Coronary artery (tissue), 2 donors: ENCODE data around the gene NPC2.
A peak's percentile ranks its signal among the peaks of the same experiment; 100 is the strongest.
"Not testable (repeated sequence)": the region's sequence is repeated elsewhere in the genome, so short reads cannot be mapped to it uniquely, and the experiment has no call there.

Experiments
- DNase-seq: peaks from one replicate; pipeline ENCODE4 v3.0.0-alpha.2; 2017; ENCODE audit warnings: low spot score
- H3K27ac ChIP-seq, 2 donors: fragments of 200-600 bp; sonication (generic); one replicate each; pipeline ENCODE4 v1.5.1; 2016 to 2019
- H3K4me3 ChIP-seq: fragments of 200-600 bp; sonication (generic); 2 replicates; pipeline ENCODE4 v1.5.1; 2016; ENCODE audit warnings: mild to moderate bottlenecking, moderate library complexity
- CTCF ChIP-seq: fragments of 200-600 bp; sonication (generic); IDR thresholded peaks from one replicate; pipeline ENCODE4 v1.5.1; 2019; ENCODE audit warnings: antibody characterized with exemption

NPC2 gene

DNA sequence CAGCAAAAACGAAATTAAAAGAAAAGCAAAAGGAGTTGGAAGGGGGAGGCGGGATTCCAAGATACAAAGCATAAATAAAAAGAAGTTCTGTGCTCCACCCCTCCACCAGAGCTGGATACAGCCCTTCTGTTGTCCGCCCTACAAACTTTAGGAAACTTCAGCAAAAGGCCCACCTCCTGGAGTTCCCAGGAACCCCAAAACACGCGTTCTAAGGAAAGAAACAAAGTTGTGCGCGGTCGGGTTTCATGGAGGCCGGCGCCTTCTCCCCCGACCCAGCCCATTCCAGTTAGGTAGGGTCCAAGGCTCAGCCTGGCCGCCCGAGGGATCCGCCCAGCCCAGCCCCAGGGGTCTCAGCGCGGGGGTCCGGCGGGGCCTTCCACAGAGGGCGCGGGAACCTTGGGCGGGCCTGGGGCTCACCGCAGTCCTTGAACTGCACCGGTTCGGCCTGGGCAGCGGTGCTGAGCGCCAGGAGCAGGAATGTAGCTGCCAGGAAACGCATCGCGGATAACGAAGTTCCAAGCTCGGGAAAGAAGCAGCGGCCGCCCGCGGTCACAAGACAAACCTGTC is at the start of gene NPC2:
TSS of gene NPC2 (minus strand) at position 530 of the 567 bp plus-strand sequence. CDS start at position 499, 31 bp downstream.
- Histone ChIP-seq H3K27ac (peak within 1 kb of the TSS; percentile 96 to 98), H3K4me3 (peak within 1 kb of the TSS; percentile 78)
- no peak for TF ChIP-seq CTCF
- no peak for DNase-seq

GRCh38 chr14:74542056-74542685 is 49.1 kb upstream of the NPC2 start:
- TF ChIP-seq CTCF = no peak
- no peak overlapping the region for H3K4me3 ChIP-seq
- no peak overlapping the region for H3K27ac ChIP-seq
- no peak for DNase-seq

- Histone ChIP-seq H3K4me3 (no peak overlapping the region), H3K27ac (no peak overlapping the region)
- TF ChIP-seq CTCF = no peak
- no peak for DNase-seq
Measured at GRCh38 chr14:74541225-74541624, 48.1 kb upstream of the NPC2 start.

DNA sequence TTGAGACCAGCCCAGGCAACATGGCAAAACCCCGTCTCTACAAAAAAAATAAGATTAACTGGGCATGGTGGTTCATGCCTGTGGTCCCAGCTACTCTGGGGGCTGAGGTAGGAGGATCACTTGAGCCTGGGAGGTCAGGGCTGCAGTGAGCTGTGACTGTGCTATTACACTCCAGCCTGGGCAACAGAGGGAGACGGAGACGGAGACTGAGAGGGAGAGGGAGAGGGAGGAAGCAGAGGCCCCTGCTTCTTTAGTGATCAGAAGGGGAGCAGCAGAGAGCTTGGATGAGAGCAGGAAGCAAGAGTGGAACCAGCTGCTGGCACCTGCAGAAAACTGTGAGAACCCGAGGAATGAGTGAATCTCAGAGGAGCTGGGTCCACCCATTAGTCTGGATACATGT is 46.4 kb upstream of the NPC2 start:
- Histone ChIP-seq H3K4me3 (no peak overlapping the region), H3K27ac (no peak overlapping the region)
- no peak for TF ChIP-seq CTCF
- DNase-seq = no peak

- H3K27ac ChIP-seq = peak overlapping the region in 1 of 2 donors; percentile 15
- no peak for TF ChIP-seq CTCF
- DNase-seq = no peak
Measured at GRCh38 chr14:74538411-74539391, 45.6 kb upstream of the NPC2 start.

DNA sequence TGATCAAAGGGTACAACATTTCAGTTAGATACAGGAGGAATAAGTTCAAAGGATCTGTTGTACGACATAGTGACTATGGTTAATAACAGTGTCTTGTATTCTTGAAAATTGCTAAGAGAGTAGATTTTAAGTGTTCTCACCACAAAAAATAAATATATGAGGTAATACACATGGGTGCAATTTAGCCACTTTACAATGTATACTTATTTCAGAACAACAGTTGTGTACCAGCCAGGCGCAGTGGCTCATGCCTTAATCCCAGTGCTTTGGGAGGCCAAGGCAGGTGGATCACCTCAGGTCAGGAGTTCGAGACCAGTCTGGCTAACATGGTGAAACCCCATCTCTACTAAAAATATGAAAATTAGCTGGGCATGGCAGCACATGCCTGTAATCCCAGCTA is 43.2 kb upstream of the NPC2 start:
- not testable (repeated sequence) for H3K4me3 ChIP-seq, H3K27ac ChIP-seq, DNase-seq

More at GRCh38 chr14:74538411-74539391, 45.6 kb upstream of the NPC2 start:
- no peak overlapping the region for H3K4me3 ChIP-seq

GRCh38 chr14:74535756-74536325 is 42.7 kb upstream of the NPC2 start:
- Histone ChIP-seq H3K4me3 (no peak overlapping the region), H3K27ac (peak overlapping the region in 1 of 2 donors; percentile 28)
- no peak for DNase-seq
- TF ChIP-seq CTCF = no peak
